Adrenal gland (tissue), 12 donors: ENCODE data around the gene STXBP4. TPM values are rescaled to one million over a fixed set of nuclear protein-coding genes. Genes with fewer than 3 reads are reported as not detected.

Source experiments
- DNase-seq, 7 donors: peaks; one replicate each; pipeline ENCODE4 v3.0.0-alpha.2; 2019 to 2020
- H3K27ac ChIP-seq, 5 donors: fragments of 200-600 bp; sonication (generic) in 4 of 5; 1 replicate in 3 of 5; 2 replicates in 2 of 5; pipeline versions ENCODE4 v1.5.1 to v1.8.0; 2016 to 2020; ENCODE audit warnings: mild to moderate bottlenecking in 1 of 5
- H3K27me3 ChIP-seq: fragments of 200-600 bp; 2 replicates; pipeline ENCODE4 v1.8.0; 2021
- H3K36me3 ChIP-seq, 2 donors: fragments of 200-600 bp; replicated peaks in 1 of 2; 1 replicate in 1 of 2; 2 replicates in 1 of 2; pipeline versions ENCODE4 v1.5.1 to v1.8.0; 2018 to 2022
- H3K4me1 ChIP-seq, 2 donors: fragments of 200-600 bp; replicated peaks in 1 of 2; 1 replicate in 1 of 2; 2 replicates in 1 of 2; pipeline versions ENCODE4 v1.5.1 to v1.8.0; 2018 to 2021
- H3K4me3 ChIP-seq, 4 donors: fragments of 200-600 bp; sonication (generic) in 3 of 4; one replicate each; pipeline ENCODE4 v1.5.1; 2016 to 2018
- H3K9me3 ChIP-seq, 3 donors: fragments of 200-600 bp; sonication (generic) in 1 of 3; replicated peaks in 1 of 3; 1 replicate in 2 of 3; 2 replicates in 1 of 3; pipeline versions ENCODE4 v1.5.1 to v1.8.0; 2016 to 2021
- CTCF ChIP-seq, 6 experiments: fragments of 450-650 bp in 4 of 6; fragments of 200-600 bp in 2 of 6; sonication (generic) in 1 of 6; IDR thresholded peaks; 1 replicate in 5 of 6; 2 replicates in 1 of 6; pipeline versions ENCODE4 v1.5.1 to v1.8.0; 2016 to 2021; ENCODE audit warnings: antibody characterized with exemption in 6 of 6, mild to moderate bottlenecking in 2 of 6, moderate library complexity in 1 of 6
- POLR2A ChIP-seq, 2 donors: fragments of 450-650 bp; IDR thresholded peaks; one replicate each; pipeline ENCODE4 v1.6.1; 2017; ENCODE audit warnings: antibody characterized with exemption in 2 of 2, mild to moderate bottlenecking in 2 of 2, moderate library complexity in 1 of 2
- WGBS, 4 donors: extraction: QIAGEN DNeasy Blood & Tissue Kit in 2 of 4; methylation state at CpG; one replicate each; pipeline versions ENCODE4 v1.1.5 to v1.1.7; 2013 to 2017; 5-methylcytosine and 5-hydroxymethylcytosine counted together
- intact Hi-C, 2 donors: fragments of 100-400 bp; cut with DNase I; formaldehyde crosslinking; loops; one replicate each; pipeline versions ENCODE4 v1.14.1 to v1.15.0; 2022 to 2023
- polyA plus RNA-seq, 3 donors: library from polyadenylated mRNA; stranded (reverse); fragments of 200-250 nt in 2 of 3; fragments of 350-450 nt in 1 of 3; fragmentation: Illumina TruSeq in 1 of 3; extraction: RNeasy Lipid Tissue Mini Kit (QIAGEN cat#74804) in 1 of 3; gene quantifications; one replicate each; pipeline ENCODE4 v1.2.3, GENCODE V29; 2013 to 2014
- total RNA-seq, 9 donors: library from RNA; depleted of rRNA in 4 of 9; stranded (reverse); fragments of >200 nt in 4 of 9; fragments of 120-200 nt in 1 of 9; fragmentation: NEBNext Ultra II Directional in 1 of 9; extraction: Animal tissue kit (Norgen Biotek cat#: 25700) in 1 of 9; gene quantifications; one replicate each; pipeline versions ENCODE4 v1.1.0 to v1.2.4, GENCODE V29; 2013 to 2023
- donor health status: healthy with polysubstance abuse.
- donor health status: Bipolar disorder and iron deficiency.
- donor health status: DM: yes; HTN: yes; CAD: no.
- donor health status: DM: no; HTN: no; CAD: no.
- donor health status: DM: no; HTN: no; CAD: no.
- donor health status: DM: yes; HTN: yes; CAD: no.

STXBP4 gene
- total and polyA plus RNA-seq, 12 donors: 0.81 to 50.7 (median 11.6) TPM

GRCh38 chr17:55054429-55054828, 85.9 kb downstream of the STXBP4 start:
- no peak for DNase-seq
- H3K4me1 ChIP-seq: no peaks in the 10 kb centered on the region
- H3K36me3 ChIP-seq: no peaks in the 10 kb centered on the region
- H3K27me3 ChIP-seq: no peaks in the 10 kb centered on the region
- H3K27ac ChIP-seq: no peak overlapping the region
- no peak overlapping the region for H3K4me3 ChIP-seq
- TF ChIP-seq CTCF (IDR thresholded peaks at IDR 0.05) (no peak), POLR2A (IDR thresholded peaks at IDR 0.05) (no peak)
- intact Hi-C loops: loop anchor here in 1 of 2 donors (10.0 kb wide), 2 partner anchors 180 to 290 kb away; no protein-coding TSS in a partner anchor
- H3K9me3 ChIP-seq: peaks cover 0 to 4% (median 0%) of the 10 kb centered on the region in 3 donors

GRCh38 chr17:55056526-55056925, 88.0 kb downstream of the STXBP4 start:
- no peaks in the 10 kb centered on the region for H3K36me3 ChIP-seq
- H3K4me1 ChIP-seq: no peaks in the 10 kb centered on the region
- no peak overlapping the region for H3K4me3 ChIP-seq
- intact Hi-C loops: loop anchor here in 1 of 2 donors (10.0 kb wide), 2 partner anchors 178 to 288 kb away; no protein-coding TSS in a partner anchor
- whole genome bisulfite sequencing, 4 donors: 61 to 74% (median 68%) methylated on average over 4 of the region's 4 CpGs
- no peak overlapping the region for H3K27ac ChIP-seq
- H3K9me3 ChIP-seq: no peaks in the 10 kb centered on the region
- DNase-seq: peak in 2 of 7 donors; percentile 12 to 14
- no peak for TF ChIP-seq CTCF (IDR thresholded peaks at IDR 0.05)
- no peak for TF ChIP-seq POLR2A (IDR thresholded peaks at IDR 0.05)
- H3K27me3 ChIP-seq: no peaks in the 10 kb centered on the region

DNA sequence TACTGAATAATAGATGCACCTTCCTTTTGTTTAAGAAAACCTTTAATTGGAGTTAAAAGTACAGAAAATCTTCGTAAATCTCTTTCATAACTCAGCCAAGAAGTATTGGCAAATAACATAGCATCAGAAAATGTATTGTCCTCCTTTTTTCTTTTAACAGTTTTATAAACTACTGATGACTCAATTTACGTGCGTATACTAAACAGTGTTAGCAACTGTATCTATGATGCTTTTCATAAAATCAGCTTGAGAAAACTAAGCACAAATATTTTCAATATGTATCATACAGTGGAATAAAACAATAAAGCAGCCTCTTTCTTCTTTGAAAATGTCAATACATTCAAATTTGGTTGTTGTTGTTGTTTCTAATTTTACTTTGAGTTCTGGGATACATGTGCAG, 88.6 kb downstream of the STXBP4 start:
- DNase-seq: no peak
- intact Hi-C loops: loop anchor here in 1 of 2 donors (10.0 kb wide), 2 partner anchors 178 to 288 kb away; no protein-coding TSS in a partner anchor
- no peaks in the 10 kb centered on the region for H3K36me3 ChIP-seq
- no peak overlapping the region for H3K4me3 ChIP-seq
- no peaks in the 10 kb centered on the region for H3K9me3 ChIP-seq
- no peaks in the 10 kb centered on the region for H3K27me3 ChIP-seq
- no peaks in the 10 kb centered on the region for H3K4me1 ChIP-seq
- H3K27ac ChIP-seq: no peak overlapping the region
- TF ChIP-seq CTCF (IDR thresholded peaks at IDR 0.05): no peak
- TF ChIP-seq POLR2A (IDR thresholded peaks at IDR 0.05): no peak
- 92 to 97% (median 94%) methylated on average over 3 of the region's 3 CpGs for WGBS, 4 donors

DNA sequence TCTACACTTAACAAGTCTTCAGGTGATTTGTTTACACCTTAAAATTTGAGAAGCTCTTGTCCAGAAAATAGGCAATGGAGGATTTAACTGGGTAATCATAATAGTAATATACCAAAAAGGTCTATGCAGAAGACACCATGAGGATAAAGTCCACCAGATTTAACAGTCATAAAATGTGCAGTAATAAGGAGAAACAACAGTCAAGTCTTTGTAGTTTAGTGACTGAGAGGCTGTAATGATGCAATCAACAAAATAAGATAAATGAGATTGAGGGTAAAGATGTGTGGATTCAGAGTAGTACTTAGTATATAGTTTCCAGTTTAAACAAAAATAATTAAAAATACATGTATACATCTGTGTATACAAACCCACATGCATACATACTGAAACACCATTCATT, 91.2 kb downstream of the STXBP4 start:
- Histone ChIP-seq H3K4me1 (no peaks in the 10 kb centered on the region), H3K36me3 (no peaks in the 10 kb centered on the region), H3K27me3 (no peaks in the 10 kb centered on the region), H3K4me3 (no peak overlapping the region), H3K9me3 (no peaks in the 10 kb centered on the region), H3K27ac (no peak overlapping the region)
- TF ChIP-seq POLR2A (IDR thresholded peaks at IDR 0.05) (no peak), CTCF (IDR thresholded peaks at IDR 0.05) (no peak)
- DNase-seq: no peak
- intact Hi-C loops: loop anchor here in 1 of 2 donors (10.0 kb wide), 2 partner anchors 175 to 285 kb away; no protein-coding TSS in a partner anchor
